NCI-H446 treated with DMSO at 0.1 percent for 48 hours (cell line): ENCODE results near the gene LAMB3.
A peak's percentile ranks its signal among the peaks of the same experiment; 100 is the strongest.

ENCODE experiments used
- DNase-seq: peaks from one replicate; lab custom pipeline; 2025; lab: John Stamatoyannopoulos, UW

LAMB3 gene

DNA sequence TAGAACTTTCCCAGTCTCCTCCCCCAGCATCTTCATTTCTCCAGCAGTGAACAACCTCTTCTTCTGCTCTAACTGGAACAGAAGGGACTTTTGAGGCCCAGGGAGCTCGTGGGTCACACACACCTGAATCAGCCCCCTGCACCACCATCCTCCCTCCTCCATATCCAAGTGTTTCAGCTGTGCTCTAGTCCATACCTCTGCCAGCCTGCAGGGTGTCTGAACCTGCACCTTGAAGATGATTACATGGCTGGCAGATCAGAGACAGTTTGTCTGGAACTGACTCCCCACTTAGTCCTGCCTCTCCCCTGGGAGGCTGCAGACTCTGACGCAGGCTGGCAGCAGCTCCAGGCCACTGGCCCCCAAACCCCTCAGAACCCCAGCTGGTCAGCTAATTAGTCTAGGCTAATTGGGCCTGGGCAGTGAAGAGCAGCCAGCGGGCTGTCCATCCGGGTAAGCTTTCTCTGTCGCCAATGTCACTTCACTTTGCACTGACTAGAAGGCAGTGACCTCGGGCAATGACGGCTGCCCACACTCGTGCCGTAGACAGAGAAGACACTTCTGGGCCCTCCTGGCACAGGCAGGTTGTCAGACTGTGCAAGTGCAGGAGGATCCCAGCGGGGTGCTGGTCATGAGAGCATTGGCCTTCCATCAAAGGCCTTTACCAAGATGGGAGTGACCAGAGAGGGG lies 56.5 kb downstream of the LAMB3 start:
- DNase-seq: no peak

DNA sequence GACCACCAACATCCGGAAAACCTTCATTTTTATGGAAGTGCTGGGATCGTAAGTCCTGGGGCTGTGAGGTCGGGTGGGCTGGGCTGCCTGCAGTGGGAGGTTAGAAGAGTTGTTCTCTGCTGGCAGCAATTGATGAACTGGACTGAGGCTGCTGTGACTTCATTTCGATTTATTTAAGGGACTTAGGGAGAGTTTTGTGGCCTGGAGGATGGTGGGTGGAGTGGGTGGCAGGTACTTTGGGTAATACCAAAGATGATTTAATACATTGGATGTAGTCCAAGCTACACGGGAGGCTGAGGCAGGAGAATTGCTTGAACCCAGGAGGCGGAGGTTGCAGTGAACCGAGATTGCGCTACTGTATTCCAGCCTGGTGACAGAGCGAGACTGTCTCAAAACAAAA lies 57.2 kb downstream of the LAMB3 start:
- DNase-seq: no peak

DNA sequence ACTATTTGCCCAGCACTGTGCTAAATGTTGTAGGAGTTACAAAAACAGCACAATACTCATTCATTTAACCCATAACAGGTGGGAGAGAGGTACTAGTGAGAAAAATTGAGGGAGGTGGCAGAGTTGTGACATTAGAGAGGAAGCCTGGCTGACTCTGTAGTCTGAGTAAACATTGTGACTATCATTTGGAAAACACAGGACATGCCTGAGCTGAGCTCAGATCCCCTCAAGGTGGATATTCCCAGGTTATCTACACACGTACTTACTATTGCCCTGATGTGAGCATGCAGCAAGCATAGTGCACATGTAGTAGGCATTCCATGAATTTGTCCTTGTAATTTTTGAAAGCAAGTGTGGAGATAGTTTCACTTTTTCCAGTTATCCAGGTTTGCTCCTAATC lies 57.8 kb downstream of the LAMB3 start:
- no peak for DNase-seq

- DNase-seq: no peak
Measured at GRCh38 chr1:209593747-209594146, 58.5 kb downstream of the LAMB3 start.

DNA sequence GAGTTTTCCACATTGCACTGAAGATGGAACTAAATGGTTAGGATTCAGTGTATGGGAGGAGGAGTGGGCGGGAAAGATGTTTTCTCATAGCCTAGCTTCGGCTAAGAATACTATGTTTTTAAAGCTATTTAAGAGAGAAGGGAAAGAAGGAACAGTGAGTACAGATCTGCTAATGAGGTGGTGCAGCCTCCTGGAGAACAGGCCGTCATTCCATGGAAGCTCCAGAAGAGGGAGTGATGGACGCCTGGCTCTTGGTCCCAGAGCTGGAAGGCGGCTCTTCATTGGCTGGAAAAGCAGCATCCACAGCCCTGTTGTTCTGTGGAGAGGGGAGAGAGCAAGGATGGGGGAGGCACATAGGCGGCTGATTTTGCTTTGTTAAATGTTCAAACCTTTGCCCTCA lies 61.8 kb downstream of the LAMB3 start:
- no peak for DNase-seq

DNA sequence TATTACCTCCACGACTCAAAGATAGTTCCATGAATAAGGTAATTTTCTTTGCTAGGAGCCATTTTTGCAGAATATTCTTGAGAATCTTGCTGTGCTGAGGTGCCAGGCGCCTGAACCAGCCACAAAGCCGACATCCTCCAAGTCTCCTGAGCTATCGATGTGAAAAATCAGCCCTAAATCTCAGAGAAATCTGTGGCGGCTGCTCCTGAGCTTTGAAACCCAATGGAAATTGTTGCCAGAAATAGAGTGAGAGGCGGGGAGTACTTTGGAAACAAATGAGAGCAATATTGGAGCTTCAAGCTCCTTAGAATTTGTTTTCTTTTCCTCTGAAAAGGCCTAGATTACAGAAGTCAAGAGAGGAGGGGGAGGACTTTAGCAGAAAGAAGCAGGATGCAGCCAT lies 62.4 kb downstream of the LAMB3 start:
- DNase-seq: no peak

- DNase-seq: no peak
Measured at GRCh38 chr1:209589440-209589839, 62.8 kb downstream of the LAMB3 start.

- DNase-seq: no peak
Measured at GRCh38 chr1:209587789-209588188, 64.4 kb downstream of the LAMB3 start.

GRCh38 chr1:209586221-209586740 lies 65.9 kb downstream of the LAMB3 start:
- DNase-seq: no peak

DNA sequence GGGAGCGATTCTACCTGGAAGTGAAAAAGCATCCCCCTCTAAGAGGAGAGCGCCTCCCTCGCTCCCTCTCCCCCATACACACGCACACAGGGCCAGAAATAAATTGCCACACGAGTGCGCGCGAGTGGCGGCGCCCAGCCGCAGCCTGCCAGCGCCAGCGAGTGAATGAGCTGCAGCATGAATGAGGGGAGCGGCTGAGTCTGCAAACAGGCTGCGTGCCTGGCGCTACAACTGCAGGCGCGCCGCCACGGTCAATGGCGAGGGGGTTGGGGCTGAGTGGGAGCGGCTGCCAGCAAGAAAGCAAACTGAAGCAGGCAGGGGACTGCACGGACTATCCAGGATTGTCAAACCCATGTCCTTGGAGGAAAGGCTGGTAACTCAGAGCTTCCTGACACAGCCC lies 66.6 kb downstream of the LAMB3 start:
- peak; percentile 22 for DNase-seq

DNA sequence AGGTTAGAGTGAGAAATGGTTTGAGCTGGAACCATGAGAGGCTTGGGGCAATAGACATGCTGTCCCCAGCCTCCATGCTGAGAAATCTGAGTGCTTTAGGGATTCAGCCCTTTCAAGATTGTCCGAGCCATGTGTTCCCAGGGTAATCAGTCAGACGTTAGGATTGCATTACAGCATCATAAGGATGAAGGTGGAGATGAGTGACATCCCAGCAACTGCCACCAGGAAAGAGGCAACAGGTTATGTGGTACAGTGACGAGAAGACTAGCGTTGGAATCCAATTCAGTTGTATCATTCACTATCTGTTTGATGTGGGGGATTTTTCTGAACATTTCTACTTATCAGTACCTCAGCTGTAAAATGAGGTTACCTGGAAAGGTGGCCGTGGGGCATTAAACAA lies 67.0 kb downstream of the LAMB3 start:
- DNase-seq: no peak

DNA sequence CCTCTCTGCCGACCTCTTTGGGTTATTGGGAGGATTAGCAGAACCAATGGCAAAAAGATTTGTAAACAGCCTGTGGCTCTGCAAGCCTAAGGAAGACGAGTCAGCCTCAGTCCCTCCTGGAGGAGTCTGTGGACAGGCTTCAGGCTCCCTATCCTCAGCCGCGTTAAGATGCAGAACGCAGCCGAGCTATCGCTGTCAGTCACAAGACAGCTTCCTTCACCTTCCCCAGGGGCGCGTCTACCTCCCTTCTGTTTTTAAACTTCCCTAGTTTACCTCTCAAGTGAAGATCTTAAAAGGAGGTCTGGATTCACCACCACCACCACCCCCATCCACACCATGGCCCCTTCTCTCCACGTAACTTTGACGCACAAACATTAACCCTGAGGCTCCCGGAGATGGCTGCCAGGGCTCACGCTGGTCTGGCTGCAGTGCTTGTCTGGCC lies 68.0 kb downstream of the LAMB3 start:
- no peak for DNase-seq

GRCh38 chr1:209583408-209583807 lies 68.8 kb downstream of the LAMB3 start, which contains the start of gene CAMK1G:
Gene CAMK1G (plus strand): TSS chr1:209583714. CDS start chr1:209594984, 11,270 bp downstream.
- DNase-seq: no peak

DNA sequence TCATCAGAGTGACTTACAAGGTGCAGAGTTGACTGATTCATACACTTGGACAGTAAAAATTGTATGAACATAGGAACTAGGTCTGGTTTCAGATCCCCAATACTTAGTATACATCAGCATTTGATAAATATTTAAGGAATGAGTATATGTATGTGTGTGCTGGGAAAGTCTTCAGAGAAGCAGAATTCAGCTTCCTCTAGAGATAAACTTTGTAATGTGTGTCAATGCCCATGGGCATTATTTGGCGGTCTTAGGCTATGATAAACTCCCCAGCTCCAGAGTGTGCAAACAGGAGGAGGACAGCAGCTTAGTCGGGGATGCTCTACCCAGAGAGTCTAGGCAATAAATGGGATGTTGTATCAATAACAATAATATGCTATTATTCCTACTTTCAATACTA lies 71.6 kb downstream of the LAMB3 start:
- DNase-seq: no peak

GRCh38 chr1:209577346-209577745 lies 74.9 kb downstream of the LAMB3 start:
- DNase-seq: no peak

GRCh38 chr1:209576392-209577197 lies 75.6 kb downstream of the LAMB3 start:
- peak; percentile 27 for DNase-seq

DNA sequence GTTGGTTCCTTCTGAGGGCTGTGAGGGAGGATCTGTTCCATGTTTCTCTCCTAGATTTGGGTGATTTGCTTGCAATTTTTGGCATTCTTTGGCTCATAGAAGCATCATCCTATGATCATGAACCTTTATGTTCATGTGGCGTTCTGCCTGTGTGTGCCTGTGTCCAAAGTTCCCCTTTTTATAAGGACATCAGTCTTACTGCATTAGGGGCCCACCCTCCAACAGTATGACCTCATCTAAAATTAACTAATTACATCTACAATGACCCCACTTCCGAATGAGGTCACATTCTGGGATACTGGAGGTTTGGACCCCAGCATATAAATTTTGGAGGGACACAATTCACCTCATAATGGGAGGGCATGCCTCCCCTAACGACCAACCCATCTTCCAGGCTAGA lies 81.5 kb downstream of the LAMB3 start:
- no peak for DNase-seq

- DNase-seq: peak; percentile 55
Measured at GRCh38 chr1:209569455-209570207, 82.6 kb downstream of the LAMB3 start.

DNA sequence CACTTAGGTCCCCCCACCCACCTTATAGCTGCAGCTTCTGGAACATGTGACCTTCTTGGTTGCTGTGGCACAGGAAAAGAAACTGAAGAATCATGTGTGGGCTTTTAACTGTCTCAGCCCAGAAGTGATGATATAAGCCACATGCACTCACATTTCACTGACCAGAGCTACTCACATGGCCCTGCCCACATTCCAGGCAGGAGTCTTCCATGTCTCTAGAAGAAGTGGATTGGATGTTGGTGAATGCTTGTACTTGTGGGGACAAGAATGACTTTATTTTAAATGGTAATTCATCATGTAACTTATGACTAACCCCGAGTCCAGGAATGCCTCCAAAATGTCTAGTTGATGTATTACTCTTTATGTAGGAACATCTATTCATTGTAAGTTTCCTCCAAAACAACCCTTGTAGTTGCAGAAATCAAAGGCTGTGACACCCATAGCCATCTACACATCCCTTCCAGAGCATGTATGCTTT lies 84.5 kb downstream of the LAMB3 start:
- no peak for DNase-seq

DNA sequence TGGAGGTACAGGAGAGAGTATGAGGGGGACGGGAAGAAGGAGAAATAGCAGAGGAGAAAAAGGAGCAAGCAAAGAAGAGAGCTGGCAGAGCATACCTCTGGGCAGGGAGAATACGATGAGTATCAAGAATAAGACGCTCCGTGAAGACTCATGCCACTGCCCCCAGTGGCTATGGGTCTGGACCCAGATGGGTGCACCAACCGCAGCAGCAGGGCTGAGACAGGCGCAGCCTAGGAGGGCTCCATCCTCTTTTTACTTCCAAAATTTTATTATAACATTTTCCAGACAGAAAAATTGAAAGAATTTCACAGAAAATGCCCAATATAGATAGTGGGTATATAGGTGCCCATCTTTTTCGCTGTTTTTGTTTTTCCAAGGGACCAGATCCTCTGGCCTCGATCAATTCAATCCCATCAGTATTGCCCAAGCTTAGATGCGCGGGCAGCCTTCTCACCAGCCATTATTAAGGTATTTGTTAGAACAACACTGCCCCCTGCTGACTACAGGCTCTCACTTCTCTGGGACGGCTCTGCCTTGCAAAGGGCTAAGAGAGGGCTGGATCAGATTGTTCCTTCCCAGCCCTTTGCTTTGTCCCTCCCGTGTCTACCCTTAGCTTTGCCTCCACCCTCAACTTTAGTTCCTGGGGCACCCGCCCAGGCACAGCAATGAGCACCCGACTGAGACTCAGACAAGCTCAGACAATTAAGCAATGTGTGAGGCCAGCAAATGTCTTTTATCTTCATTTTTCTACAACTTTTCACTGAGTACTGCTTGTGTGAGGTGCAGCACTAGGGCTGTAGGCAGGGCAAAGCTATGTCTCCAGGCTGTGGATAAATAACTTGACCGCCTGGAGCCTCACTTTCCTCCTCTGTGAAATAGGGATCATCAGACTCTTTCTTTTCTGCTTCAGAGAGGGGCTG lies 86.2 kb downstream of the LAMB3 start:
- peak; percentile 91 for DNase-seq
